Neural cell (in vitro differentiated cells): ENCODE measurements around the gene SYT15.
"Not testable (repeated sequence)": the region's sequence is repeated elsewhere in the genome, so short reads cannot be mapped to it uniquely, and the experiment has no call there.

Source experiments
- CTCF ChIP-seq: fragments of 450-650 bp; IDR thresholded peaks from 2 replicates; pipeline ENCODE4 v1.5.1; 2014; ENCODE audit warnings: antibody characterized with exemption, mild to moderate bottlenecking, moderate library complexity; ENCODE audit not compliant: poor library complexity, severe bottlenecking
- EP300 ChIP-seq: fragments of 450-650 bp; conservative IDR thresholded peaks from 2 replicates; pipeline ENCODE4 v1.6.1; 2014; ENCODE audit warnings: antibody characterized with exemption, mild to moderate bottlenecking, moderate library complexity; ENCODE audit not compliant: poor library complexity, severe bottlenecking
- EZH2 ChIP-seq: fragments of 200-600, 300-800 bp; shearing (Covaris generic), sonication (generic); IDR thresholded peaks from 2 replicates; pipeline ENCODE4 v1.6.1; 2014; ENCODE audit warnings: antibody characterized with exemption, low read length, borderline replicate concordance, mild to moderate bottlenecking; ENCODE audit not compliant: insufficient read depth, poor library complexity, severe bottlenecking
- MXI1 ChIP-seq: fragments of 450-650 bp; conservative IDR thresholded peaks from 2 replicates; pipeline ENCODE4 v1.6.1; 2014; ENCODE audit warnings: antibody characterized with exemption, mild to moderate bottlenecking; ENCODE audit not compliant: poor library complexity, severe bottlenecking
- POLR2AphosphoS5 ChIP-seq: IDR thresholded peaks from 2 replicates; pipeline ENCODE4 v1.6.1; 2012
- RAD21 ChIP-seq: fragments of 450-650 bp; conservative IDR thresholded peaks from 2 replicates; pipeline ENCODE4 v1.6.1; 2014; ENCODE audit warnings: antibody characterized with exemption, mild to moderate bottlenecking, moderate library complexity
- TAF1 ChIP-seq: IDR thresholded peaks from 2 replicates; pipeline ENCODE4 v1.6.1; 2012; ENCODE audit warnings: low read depth

GRCh38 chr10:46594453-46595063, 15.6 kb downstream of the SYT15 start:
- TF ChIP-seq CTCF, MXI1, RAD21, EZH2, POLR2AphosphoS5, EP300, TAF1: not testable (repeated sequence)
